CD14-positive monocyte (primary cell): Measurements from ENCODE around the gene ZFYVE28. TPM values are rescaled to one million over a fixed set of nuclear protein-coding genes. Genes with fewer than 3 reads are reported as not detected.

Source experiments
- DNase-seq, 3 donors: peaks; one replicate each; pipeline ENCODE4 v3.0.0-alpha.2; 2011 to 2022
- H2AFZ ChIP-seq: 2 replicates; pipeline ENCODE4 v1.6.0; 2012; ENCODE audit warnings: mild to moderate bottlenecking, low read depth, low read length, inconsistent platforms; ENCODE audit not compliant: insufficient read depth, poor library complexity, severe bottlenecking
- H3K27ac ChIP-seq, 2 donors: 1 replicate in 1 of 2; 2 replicates in 1 of 2; pipeline ENCODE4 v1.5.1; 2012 to 2013; ENCODE audit warnings: low read length in 2 of 2, control low read depth in 1 of 2, inconsistent platforms in 1 of 2, low read depth in 1 of 2, mild to moderate bottlenecking in 1 of 2
- H3K27me3 ChIP-seq, 2 donors: one replicate each; pipeline versions ENCODE4 v1.6.0 to v1.6.1; 2011 to 2013; ENCODE audit warnings: low read length in 2 of 2; ENCODE audit not compliant: control insufficient read depth in 2 of 2, insufficient read depth in 2 of 2
- H3K36me3 ChIP-seq, 2 donors: replicated peaks in 1 of 2; 1 replicate in 1 of 2; 2 replicates in 1 of 2; pipeline versions ENCODE4 v1.5.1 to v1.6.1; 2012 to 2013; ENCODE audit warnings: low read length in 2 of 2, control low read depth in 1 of 2, inconsistent platforms in 1 of 2, mild to moderate bottlenecking in 1 of 2; ENCODE audit not compliant: insufficient read depth in 2 of 2, control insufficient read depth in 1 of 2
- H3K4me1 ChIP-seq, 2 donors: 1 replicate in 1 of 2; 2 replicates in 1 of 2; pipeline versions ENCODE4 v1.5.1 to v1.6.1; 2012 to 2013; ENCODE audit warnings: low read length in 2 of 2, control low read depth in 1 of 2, inconsistent platforms in 1 of 2, mild to moderate bottlenecking in 1 of 2, moderate library complexity in 1 of 2; ENCODE audit not compliant: insufficient read depth in 2 of 2, control insufficient read depth in 1 of 2
- H3K4me2 ChIP-seq: replicated peaks from 2 replicates; pipeline ENCODE3; 2012; ENCODE audit warnings: low read length, moderate library complexity, mild to moderate bottlenecking; ENCODE audit not compliant: poor library complexity, severe bottlenecking; ENCODE audit errors: extremely low read depth
- H3K4me3 ChIP-seq, 3 experiments: fragments of 200-600 bp in 1 of 3; sonication (generic) in 1 of 3; replicated peaks in 1 of 3; 1 replicate in 2 of 3; 2 replicates in 1 of 3; pipeline ENCODE4 v1.5.1; 2011 to 2013; ENCODE audit warnings: low read length in 3 of 3, mild to moderate bottlenecking in 3 of 3, control low read depth in 2 of 3, low read depth in 2 of 3, inconsistent platforms in 1 of 3, moderate library complexity in 1 of 3
- H3K79me2 ChIP-seq: 2 replicates; pipeline ENCODE4 v1.6.0; 2012; ENCODE audit warnings: mild to moderate bottlenecking, control low read depth, inconsistent platforms, low read length, moderate library complexity; ENCODE audit not compliant: insufficient read depth
- H3K9ac ChIP-seq: 2 replicates; pipeline ENCODE4 v1.6.0; 2017; ENCODE audit warnings: low read length, mild to moderate bottlenecking; ENCODE audit not compliant: insufficient read depth, poor library complexity, severe bottlenecking
- H3K9me3 ChIP-seq, 2 donors: replicated peaks in 1 of 2; 1 replicate in 1 of 2; 2 replicates in 1 of 2; pipeline versions ENCODE4 v1.5.1 to v1.6.1; 2012 to 2013; ENCODE audit warnings: low read length in 2 of 2, control low read depth in 1 of 2; ENCODE audit not compliant: control insufficient read depth in 1 of 2, insufficient read depth in 1 of 2
- H4K20me1 ChIP-seq: 2 replicates; pipeline ENCODE4 v1.6.0; 2012; ENCODE audit warnings: mild to moderate bottlenecking, low read length, control low read depth, moderate library complexity; ENCODE audit not compliant: insufficient read depth
- H3K27ac Mint-ChIP-seq, 7 donors: one replicate each; pipeline ENCODE4 v1.8.0; 2020; ENCODE audit warnings: mild to moderate bottlenecking in 7 of 7, mixed read lengths in 7 of 7, moderate library complexity in 6 of 7, inconsistent platforms in 2 of 7
- H3K27me3 Mint-ChIP-seq, 3 donors: one replicate each; pipeline ENCODE4 v1.8.0; 2021 to 2022; ENCODE audit warnings: low read depth in 3 of 3, mild to moderate bottlenecking in 3 of 3, mixed read lengths in 3 of 3, moderate library complexity in 3 of 3, inconsistent platforms in 1 of 3
- H3K36me3 Mint-ChIP-seq, 2 donors: one replicate each; pipeline ENCODE4 v1.8.0; 2020; ENCODE audit warnings: mixed read lengths in 2 of 2, inconsistent platforms in 1 of 2, mild to moderate bottlenecking in 1 of 2
- H3K4me1 Mint-ChIP-seq: one replicate; pipeline ENCODE4 v1.8.0; 2020; ENCODE audit warnings: mild to moderate bottlenecking, mixed read lengths
- H3K4me3 Mint-ChIP-seq, 2 donors: one replicate each; pipeline ENCODE4 v1.8.0; 2020; ENCODE audit warnings: mild to moderate bottlenecking in 2 of 2, mixed read lengths in 2 of 2, moderate library complexity in 1 of 2
- H3K9me3 Mint-ChIP-seq, 7 donors: one replicate each; pipeline ENCODE4 v1.8.0; 2020 to 2022; ENCODE audit warnings: mixed read lengths in 7 of 7, mild to moderate bottlenecking in 6 of 7, moderate library complexity in 6 of 7, inconsistent platforms in 2 of 7
- CTCF ChIP-seq: fragments of 200-600 bp; IDR thresholded peaks from one replicate; pipeline ENCODE4 v1.8.0; 2022; ENCODE audit warnings: antibody characterized with exemption, mild to moderate bottlenecking
- WGBS: methylation state at CpG from one replicate; pipeline ENCODE4 v1.1.5; 2013; ENCODE audit warnings: missing lambda C conversion rate; ENCODE audit not compliant: insufficient coverage; 5-methylcytosine and 5-hydroxymethylcytosine counted together
- intact Hi-C, 2 donors: fragments of 100-400 bp; cut with micrococcal nuclease; formaldehyde crosslinking; loops; one replicate each; pipeline versions ENCODE4 v1.15.0 to v1.15.1; 2023
- polyA plus RNA-seq, 3 donors: library from polyadenylated mRNA; depleted of rRNA in 1 of 3; unstranded in 2 of 3; stranded (reverse) in 1 of 3; fragments of 300-500 nt in 2 of 3; fragments of >200 nt in 1 of 3; fragmentation: Illumina TruSeq in 2 of 3; gene quantifications; 1 replicate in 2 of 3; 2 replicates in 1 of 3; pipeline ENCODE4 v1.2.3, GENCODE V29; 2012 to 2021

Gene ZFYVE28
- polyA plus RNA-seq, 3 donors: 1.0 to 4.4 (median 1.1) TPM

DNA sequence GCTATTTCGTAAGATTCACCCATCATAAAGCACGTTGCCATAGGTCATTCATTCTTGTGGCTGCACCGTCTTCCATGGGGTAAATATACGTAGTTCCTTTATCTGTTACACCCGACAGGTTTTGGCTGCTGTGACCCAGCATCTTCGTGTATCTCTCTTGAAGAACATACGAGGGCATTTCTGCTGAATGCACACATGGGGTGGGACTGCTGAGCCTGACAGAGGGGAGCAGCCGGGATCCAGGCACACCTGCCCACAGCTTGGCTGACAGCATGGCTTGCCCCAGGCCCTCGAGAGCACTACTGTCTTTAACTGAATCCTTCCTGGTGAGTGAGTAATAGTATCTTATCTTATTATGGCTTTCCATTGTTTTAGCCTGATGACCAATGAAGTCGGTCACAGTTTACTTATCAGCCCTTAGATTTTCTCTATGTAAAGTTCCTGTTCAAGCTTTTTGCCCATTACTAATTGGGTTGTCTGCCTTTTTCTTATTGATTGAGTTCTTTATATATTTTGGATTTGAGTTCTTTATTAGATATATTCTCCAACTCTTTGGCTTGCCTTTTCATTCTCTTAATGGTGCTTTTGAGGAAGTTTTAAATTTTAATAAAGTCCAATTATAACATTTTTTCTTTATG, 111.6 kb downstream of the ZFYVE28 start:
- Mint-ChIP-seq H3K4me3 (no peak overlapping the region), H3K27me3 (peaks cover 0 to 5% (median 3%) of the 10 kb centered on the region in 3 donors), H3K36me3 (no peaks in the 10 kb centered on the region), H3K27ac (no peak overlapping the region), H3K9me3 (peaks cover 13 to 30% (median 23%) of the 10 kb centered on the region in 7 donors), H3K4me1 (no peaks in the 10 kb centered on the region)
- no peak for TF ChIP-seq CTCF
- H4K20me1 ChIP-seq: no peaks in the 10 kb centered on the region
- intact Hi-C loops: no loop called here
- 89% methylated on average over 8 of the region's 10 CpGs for WGBS
- peaks cover 0 to 21% of the 10 kb centered on the region in 2 donors for H3K9me3 ChIP-seq
- no peaks in the 10 kb centered on the region for H3K79me2 ChIP-seq
- H3K4me1 ChIP-seq: no peaks in the 10 kb centered on the region
- DNase-seq: no peak
- H3K4me2 ChIP-seq: no peak overlapping the region
- no peaks in the 10 kb centered on the region for H3K36me3 ChIP-seq
- H2AFZ ChIP-seq: no peak overlapping the region
- no peaks in the 10 kb centered on the region for H3K27me3 ChIP-seq
- no peak overlapping the region for H3K4me3 ChIP-seq
- H3K27ac ChIP-seq: no peak overlapping the region
- no peak overlapping the region for H3K9ac ChIP-seq

- peak in 1 of 3 donors; percentile 20 for DNase-seq
- no peak overlapping the region for H3K4me3 ChIP-seq
- Mint-ChIP-seq H3K27ac (no peak overlapping the region), H3K4me3 (no peak overlapping the region), H3K4me1 (no peaks in the 10 kb centered on the region), H3K9me3 (peaks cover 11 to 26% (median 20%) of the 10 kb centered on the region in 7 donors), H3K36me3 (no peaks in the 10 kb centered on the region), H3K27me3 (peaks cover 0 to 4% (median 3%) of the 10 kb centered on the region in 3 donors)
- H3K4me1 ChIP-seq: no peaks in the 10 kb centered on the region
- peaks cover 0 to 16% of the 10 kb centered on the region in 2 donors for H3K9me3 ChIP-seq
- TF ChIP-seq CTCF: no peak
- no peak overlapping the region for H3K9ac ChIP-seq
- no peaks in the 10 kb centered on the region for H3K36me3 ChIP-seq
- H3K27ac ChIP-seq: no peak overlapping the region
- H2AFZ ChIP-seq: no peak overlapping the region
- H3K27me3 ChIP-seq: no peaks in the 10 kb centered on the region
- H4K20me1 ChIP-seq: no peaks in the 10 kb centered on the region
- H3K4me2 ChIP-seq: no peak overlapping the region
- intact Hi-C loops: no loop called here
- no peaks in the 10 kb centered on the region for H3K79me2 ChIP-seq
- 100% methylated on average over 2 of the region's 11 CpGs for WGBS
These were observed 112.5 kb downstream of the ZFYVE28 start for GRCh38 chr4:2305766-2306501.
